GM12872 (cell line): ENCODE measurements around the gene CEP20.

Source experiments
- TF ChIP-seq, protein P1 (sequence below): IDR thresholded peaks from 3 replicates; pipeline ENCODE4 v1.5.1; 2011; ENCODE audit warnings: low read depth, mild to moderate bottlenecking, low read length, moderate library complexity; ENCODE audit not compliant: insufficient read depth

CEP20 gene, protein sequence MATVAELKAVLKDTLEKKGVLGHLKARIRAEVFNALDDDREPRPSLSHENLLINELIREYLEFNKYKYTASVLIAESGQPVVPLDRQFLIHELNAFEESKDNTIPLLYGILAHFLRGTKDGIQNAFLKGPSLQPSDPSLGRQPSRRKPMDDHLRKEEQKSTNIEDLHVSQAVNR

GRCh38 chr16:15888072-15888976 is at the start of gene CEP20:
TSS of gene CEP20 (minus strand) at chr16:15888603. CDS start at chr16:15888585, 18 bp downstream.
- TF ChIP-seq, protein P1, sequence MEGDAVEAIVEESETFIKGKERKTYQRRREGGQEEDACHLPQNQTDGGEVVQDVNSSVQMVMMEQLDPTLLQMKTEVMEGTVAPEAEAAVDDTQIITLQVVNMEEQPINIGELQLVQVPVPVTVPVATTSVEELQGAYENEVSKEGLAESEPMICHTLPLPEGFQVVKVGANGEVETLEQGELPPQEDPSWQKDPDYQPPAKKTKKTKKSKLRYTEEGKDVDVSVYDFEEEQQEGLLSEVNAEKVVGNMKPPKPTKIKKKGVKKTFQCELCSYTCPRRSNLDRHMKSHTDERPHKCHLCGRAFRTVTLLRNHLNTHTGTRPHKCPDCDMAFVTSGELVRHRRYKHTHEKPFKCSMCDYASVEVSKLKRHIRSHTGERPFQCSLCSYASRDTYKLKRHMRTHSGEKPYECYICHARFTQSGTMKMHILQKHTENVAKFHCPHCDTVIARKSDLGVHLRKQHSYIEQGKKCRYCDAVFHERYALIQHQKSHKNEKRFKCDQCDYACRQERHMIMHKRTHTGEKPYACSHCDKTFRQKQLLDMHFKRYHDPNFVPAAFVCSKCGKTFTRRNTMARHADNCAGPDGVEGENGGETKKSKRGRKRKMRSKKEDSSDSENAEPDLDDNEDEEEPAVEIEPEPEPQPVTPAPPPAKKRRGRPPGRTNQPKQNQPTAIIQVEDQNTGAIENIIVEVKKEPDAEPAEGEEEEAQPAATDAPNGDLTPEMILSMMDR: 0 out of 3 replicates have a peak, but pooled peaks have one; percentile 5

- TF ChIP-seq, protein P1: no peak
These were observed 46.6 kb upstream of the CEP20 start for GRCh38 chr16:15934991-15935390.

- TF ChIP-seq, protein P1: no peak
These were observed 45.4 kb upstream of the CEP20 start for GRCh38 chr16:15933781-15934180.

DNA sequence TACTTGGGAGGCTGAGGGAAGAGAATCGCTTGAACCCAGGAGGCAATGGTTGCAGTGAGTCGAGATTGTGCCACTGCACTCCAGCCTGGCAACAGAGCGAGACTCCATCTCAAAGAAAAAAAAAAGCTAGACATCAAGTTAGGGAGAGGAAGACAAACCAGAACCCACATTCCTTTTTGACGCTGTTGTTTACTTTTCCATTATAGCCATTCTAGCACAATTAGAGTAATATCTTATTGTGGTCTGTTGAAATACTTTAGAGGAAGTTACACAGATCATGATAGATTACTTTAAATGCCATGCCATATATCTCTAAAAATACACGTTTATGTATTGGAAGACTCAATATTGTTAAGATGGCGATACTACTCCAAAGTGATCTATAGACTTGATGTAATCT is 44.5 kb upstream of the CEP20 start:
- TF ChIP-seq, protein P1: no peak

- TF ChIP-seq, protein P1: no peak
These were observed 40.1 kb upstream of the CEP20 start for GRCh38 chr16:15928261-15929104.

DNA sequence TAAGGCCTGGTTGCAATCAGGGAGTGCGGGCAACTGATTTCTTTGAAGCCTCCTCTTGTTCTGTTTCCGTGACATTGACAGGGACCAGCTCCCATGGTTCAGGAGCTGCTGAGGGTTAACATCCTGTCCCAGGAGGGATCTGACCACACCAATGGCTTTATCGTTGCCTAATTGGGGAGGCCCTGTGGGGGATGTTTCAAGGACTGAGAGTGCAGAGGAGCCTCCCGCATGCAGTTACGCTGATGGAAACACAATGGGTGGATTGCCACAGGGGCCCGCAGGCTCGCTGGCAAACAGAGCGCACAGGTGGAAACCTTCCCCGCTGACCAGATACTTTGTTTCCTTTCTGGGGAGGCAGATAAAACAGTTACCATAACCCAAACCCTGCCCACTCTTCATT is 37.2 kb upstream of the CEP20 start:
- TF ChIP-seq, protein P1: no peak

- TF ChIP-seq, protein P1: no peak
These were observed 36.6 kb upstream of the CEP20 start for GRCh38 chr16:15924996-15925395.
